BJ (cell line): ENCODE data around the gene KCND2. TPM values are rescaled to one million over a fixed set of nuclear protein-coding genes. Genes with fewer than 3 reads are reported as not detected.

Source experiments
- CTCF ChIA-PET: fragments of 350-600 bp; formaldehyde crosslinking; extraction: SDS; loops from one replicate; lab custom pipeline; 2021; ENCODE audit warnings: antibody characterized with exemption, inconsistent platforms; lab: Yijun Ruan, JAX
- POLR2A ChIA-PET: fragments of 300-600 bp; sonication (Branson Sonifier 250); formaldehyde crosslinking; extraction: SDS; loops from one replicate; lab custom pipeline; 2021; ENCODE audit warnings: antibody characterized with exemption; lab: Charles Lee
- DNase-seq: peaks from one replicate; pipeline ENCODE4 v3.0.0-alpha.2; 2011; ENCODE audit warnings: low read depth
- H3K27me3 ChIP-seq: 2 replicates; pipeline ENCODE4 v1.6.0; 2011; ENCODE audit warnings: low read length; ENCODE audit not compliant: control insufficient read depth, insufficient read depth
- H3K36me3 ChIP-seq: 2 replicates; pipeline ENCODE4 v1.5.1; 2011; ENCODE audit warnings: low read length; ENCODE audit not compliant: control insufficient read depth, insufficient read depth
- H3K4me3 ChIP-seq: 2 replicates; pipeline ENCODE4 v1.5.1; 2011; ENCODE audit warnings: low read depth, mild to moderate bottlenecking, control low read depth, low read length
- polyA plus RNA-seq: library from polyadenylated mRNA; depleted of rRNA; stranded (reverse); fragments of >200 nt; gene quantifications from 2 replicates; pipeline ENCODE4 v1.2.3, GENCODE V29; 2011
- TF ChIP-seq, protein P1 (sequence below): IDR thresholded peaks from 2 replicates; pipeline ENCODE4 v1.5.1; 2011; ENCODE audit warnings: low read depth, mild to moderate bottlenecking, control low read depth, inconsistent platforms, low read length, moderate library complexity; ENCODE audit not compliant: insufficient read depth

Gene KCND2
- polyA plus RNA-seq, 1 experiment = not detected

DNA sequence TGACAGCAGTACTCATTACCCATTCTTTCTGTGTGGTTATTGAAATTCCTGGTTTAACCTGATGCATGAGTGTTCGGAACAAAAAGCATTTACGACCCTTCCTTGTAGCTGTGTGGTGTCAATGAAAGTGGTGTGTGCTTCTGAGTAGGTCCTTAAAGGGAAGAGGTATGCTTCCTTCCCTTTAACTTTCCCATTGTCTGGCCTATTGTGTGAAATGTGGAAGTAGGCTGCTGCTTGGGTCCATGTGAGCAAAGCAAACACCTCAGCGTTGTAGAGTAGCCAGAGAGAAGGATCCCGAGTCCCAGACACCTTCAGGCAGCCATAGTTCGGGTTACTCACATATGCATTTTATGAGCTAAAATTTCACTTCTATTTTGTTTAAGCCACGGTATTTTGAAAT is 510.3 kb downstream of the KCND2 start:
- H3K27me3 ChIP-seq = no peaks in the 10 kb centered on the region
- H3K36me3 ChIP-seq = no peaks in the 10 kb centered on the region
- DNase-seq = no peak
- POLR2A ChIA-PET = no interaction called here
- CTCF ChIA-PET = interaction anchor here (1.1 to 1.5 kb wide), 3 partner anchors 9 to 1211 kb away, joined by 3 to 6 read pairs (median 3); no protein-coding TSS in a partner anchor
- TF ChIP-seq, protein P1, sequence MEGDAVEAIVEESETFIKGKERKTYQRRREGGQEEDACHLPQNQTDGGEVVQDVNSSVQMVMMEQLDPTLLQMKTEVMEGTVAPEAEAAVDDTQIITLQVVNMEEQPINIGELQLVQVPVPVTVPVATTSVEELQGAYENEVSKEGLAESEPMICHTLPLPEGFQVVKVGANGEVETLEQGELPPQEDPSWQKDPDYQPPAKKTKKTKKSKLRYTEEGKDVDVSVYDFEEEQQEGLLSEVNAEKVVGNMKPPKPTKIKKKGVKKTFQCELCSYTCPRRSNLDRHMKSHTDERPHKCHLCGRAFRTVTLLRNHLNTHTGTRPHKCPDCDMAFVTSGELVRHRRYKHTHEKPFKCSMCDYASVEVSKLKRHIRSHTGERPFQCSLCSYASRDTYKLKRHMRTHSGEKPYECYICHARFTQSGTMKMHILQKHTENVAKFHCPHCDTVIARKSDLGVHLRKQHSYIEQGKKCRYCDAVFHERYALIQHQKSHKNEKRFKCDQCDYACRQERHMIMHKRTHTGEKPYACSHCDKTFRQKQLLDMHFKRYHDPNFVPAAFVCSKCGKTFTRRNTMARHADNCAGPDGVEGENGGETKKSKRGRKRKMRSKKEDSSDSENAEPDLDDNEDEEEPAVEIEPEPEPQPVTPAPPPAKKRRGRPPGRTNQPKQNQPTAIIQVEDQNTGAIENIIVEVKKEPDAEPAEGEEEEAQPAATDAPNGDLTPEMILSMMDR = no peak
- H3K4me3 ChIP-seq = no peak overlapping the region

DNA sequence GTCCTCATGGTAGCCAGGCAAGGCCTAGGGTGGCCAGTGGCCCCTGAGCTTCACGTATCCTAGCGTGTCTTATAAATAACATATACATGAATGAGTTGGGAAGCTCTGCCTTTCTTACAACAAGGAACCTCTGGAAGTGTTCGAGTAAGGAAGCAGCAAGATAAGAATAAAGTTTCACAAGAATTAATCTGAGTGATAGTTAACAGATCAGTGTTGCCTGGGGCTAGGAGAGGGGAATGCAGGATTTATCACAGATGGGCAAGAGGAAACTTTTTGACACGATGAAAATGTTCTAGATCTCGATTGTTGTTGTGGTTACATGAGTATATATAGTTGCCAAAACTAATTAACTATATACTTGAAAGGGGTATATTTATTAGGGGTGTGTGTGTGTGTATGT is 510.7 kb downstream of the KCND2 start:
- TF ChIP-seq, protein P1 = no peak
- ChIA-PET POLR2A (no interaction called here), CTCF (interaction anchor here (1.1 to 1.5 kb wide), 3 partner anchors 8 to 1211 kb away, joined by 3 to 6 read pairs (median 3); no protein-coding TSS in a partner anchor)
- H3K27me3 ChIP-seq = no peaks in the 10 kb centered on the region
- no peak overlapping the region for H3K4me3 ChIP-seq
- no peak for DNase-seq
- no peaks in the 10 kb centered on the region for H3K36me3 ChIP-seq

DNA sequence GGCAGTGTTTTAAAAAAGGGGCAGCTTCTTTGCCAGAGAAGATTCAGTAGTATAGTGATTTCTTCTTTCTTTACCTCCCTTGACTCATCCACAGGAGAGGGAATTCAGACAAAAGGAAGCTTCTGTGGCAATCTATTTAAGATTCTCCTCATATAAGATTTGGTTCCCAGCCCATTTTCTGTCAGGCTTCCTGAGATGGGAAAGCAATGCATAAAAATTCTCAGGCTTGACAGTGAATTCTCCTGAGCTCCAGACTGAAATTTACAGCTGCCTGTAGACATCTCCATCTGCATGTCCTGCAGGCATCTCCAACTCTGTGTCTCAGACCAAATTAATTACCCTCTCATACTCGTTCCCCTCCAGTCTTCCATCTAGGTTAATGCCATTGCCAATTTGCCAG is 512.1 kb downstream of the KCND2 start:
- CTCF ChIA-PET = interaction anchor here (1.0 kb wide), 1 partner anchor 12 kb away, joined by 3 read pairs; no protein-coding TSS in a partner anchor

DNA sequence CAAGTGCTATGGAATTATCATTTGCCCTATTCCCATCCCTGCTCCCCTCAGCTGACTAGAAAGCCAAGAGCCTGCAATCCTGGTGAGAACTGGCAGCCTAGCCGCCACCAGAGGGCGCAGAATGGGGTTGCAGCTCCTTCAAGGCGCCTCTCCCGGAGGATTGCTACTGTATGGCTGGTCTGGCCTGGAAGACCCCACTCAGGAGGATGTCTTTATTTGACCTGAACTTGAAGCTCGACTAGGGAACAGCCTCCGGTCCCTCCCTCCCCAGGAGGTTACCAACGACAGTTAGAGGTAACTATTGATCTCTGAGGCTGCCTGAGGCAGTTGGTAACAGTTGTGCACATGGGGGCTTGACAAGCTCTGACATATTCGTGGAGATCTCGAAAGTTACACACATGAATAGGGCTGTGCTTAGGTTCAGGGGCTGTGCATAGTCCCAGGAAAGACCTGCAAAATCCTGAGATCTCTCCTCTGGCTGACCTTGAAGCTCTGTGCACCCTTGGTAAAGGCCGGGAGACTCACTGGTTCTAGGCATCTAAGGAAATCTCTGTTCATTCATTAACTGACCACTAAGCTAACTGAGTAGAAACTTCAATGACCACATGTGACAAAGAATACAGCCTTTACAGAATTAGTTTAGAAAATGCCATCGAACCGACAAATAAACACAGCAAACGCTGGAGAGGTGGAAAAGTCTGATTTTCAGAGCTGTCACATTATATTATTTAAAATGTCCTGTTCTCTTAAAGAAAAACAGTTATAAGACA is 519.3 kb downstream of the KCND2 start:
- Histone ChIP-seq H3K36me3 (no peaks in the 10 kb centered on the region), H3K27me3 (no peaks in the 10 kb centered on the region), H3K4me3 (no peak overlapping the region)
- POLR2A ChIA-PET = no interaction called here
- DNase-seq = no peak
- TF ChIP-seq, protein P1 = peak; percentile 96
- CTCF ChIA-PET = interaction anchor here (0.5 to 10.8 kb wide), 21 partner anchors 9 to 1202 kb away, joined by 3 to 130 read pairs (median 4); partner anchors contain the start of gene CPED1

More for the DNA sequence above, 512.1 kb downstream of the KCND2 start:
- POLR2A ChIA-PET = no interaction called here
- DNase-seq = no peak
- TF ChIP-seq, protein P1 = no peak
- no peaks in the 10 kb centered on the region for H3K36me3 ChIP-seq
- H3K4me3 ChIP-seq = no peak overlapping the region
- H3K27me3 ChIP-seq = no peaks in the 10 kb centered on the region

DNA sequence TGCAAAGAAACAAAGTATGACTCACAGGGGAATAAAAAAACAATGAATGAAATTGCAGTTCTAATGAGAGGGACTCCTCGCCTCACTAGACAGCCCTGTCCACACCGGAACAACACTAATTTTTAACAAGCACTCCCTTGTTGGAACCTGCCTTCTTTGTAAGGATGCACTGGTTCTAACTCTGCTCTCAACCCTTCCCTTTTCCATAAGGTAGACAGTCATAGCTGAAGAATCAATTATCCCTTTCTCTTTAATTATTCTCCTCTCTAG is 519.8 kb downstream of the KCND2 start:
- POLR2A ChIA-PET = no interaction called here
- no peaks in the 10 kb centered on the region for H3K36me3 ChIP-seq

More for the DNA sequence above, 519.8 kb downstream of the KCND2 start:
- CTCF ChIA-PET = interaction anchor here (0.5 to 10.8 kb wide), 12 partner anchors 10 to 1202 kb away, joined by 3 to 130 read pairs (median 5); partner anchors contain the start of gene CPED1
- Histone ChIP-seq H3K27me3 (no peaks in the 10 kb centered on the region), H3K4me3 (no peak overlapping the region)
- TF ChIP-seq, protein P1 = no peak
- no peak for DNase-seq
